Caco-2 (cell line): ENCODE data around the gene RTN1. TPM values are rescaled to one million over a fixed set of nuclear protein-coding genes. Genes with fewer than 3 reads are reported as not detected.

Experiments
- BruUV-seq: library from RNA; stranded (reverse); fragments of 400-500 nt; replicated peaks from 2 replicates; lab custom pipeline; 2021; lab: Mats Ljungman, UMichigan
- CTCF ChIA-PET: fragments of 300-600 bp; sonication (Branson Sonifier 250); formaldehyde crosslinking; loops from one replicate; lab custom pipeline; 2022; ENCODE audit warnings: antibody characterized with exemption; lab: Charles Lee
- POLR2A ChIA-PET: fragments of 300-600 bp; sonication (Branson Sonifier 250); formaldehyde crosslinking; loops from one replicate; lab custom pipeline; 2022; ENCODE audit warnings: antibody characterized with exemption; lab: Charles Lee
- DNase-seq, 2 experiments: peaks; one replicate each; pipeline versions ENCODE4 v3.0.0 to v3.0.0-alpha.2; 2020 to 2022
- H3K27me3 ChIP-seq: replicated peaks from 2 replicates; pipeline ENCODE4 v1.6.0; 2011; ENCODE audit warnings: low read length; ENCODE audit not compliant: control insufficient read depth, insufficient read depth
- H3K36me3 ChIP-seq: 2 replicates; pipeline ENCODE4 v1.5.1; 2011; ENCODE audit warnings: low read length; ENCODE audit not compliant: control insufficient read depth, insufficient read depth
- H3K4me1 ChIP-seq: fragments of 250-450 bp; sonication (Bioruptor Pico); 2 replicates; pipeline ENCODE4 v1.5.1; 2020; ENCODE audit warnings: mild to moderate bottlenecking
- H3K4me3 ChIP-seq: 2 replicates; pipeline ENCODE4 v1.5.1; 2011; ENCODE audit warnings: low read depth, mild to moderate bottlenecking, control low read depth, low read length
- H3K9me3 ChIP-seq: fragments of 250-450 bp; sonication (Bioruptor Pico); 2 replicates; pipeline ENCODE4 v1.5.1; 2020; ENCODE audit warnings: mild to moderate bottlenecking, moderate library complexity
- H3K27ac Mint-ChIP-seq: one replicate; pipeline ENCODE4 v1.8.0; 2022; ENCODE audit warnings: mixed read lengths; ENCODE audit not compliant: unreplicated experiment
- H3K27me3 Mint-ChIP-seq: one replicate; pipeline ENCODE4 v1.8.0; 2022; ENCODE audit warnings: mixed read lengths; ENCODE audit not compliant: insufficient read depth, unreplicated experiment
- H3K36me3 Mint-ChIP-seq: one replicate; pipeline ENCODE4 v1.8.0; 2022; ENCODE audit warnings: mild to moderate bottlenecking, mixed read lengths; ENCODE audit not compliant: insufficient read depth, unreplicated experiment
- H3K4me1 Mint-ChIP-seq: one replicate; pipeline ENCODE4 v1.8.0; 2022; ENCODE audit warnings: low read depth, mixed read lengths; ENCODE audit not compliant: unreplicated experiment
- H3K4me3 Mint-ChIP-seq: one replicate; pipeline ENCODE4 v1.8.0; 2022; ENCODE audit warnings: mild to moderate bottlenecking, moderate library complexity, mixed read lengths; ENCODE audit not compliant: unreplicated experiment
- H3K9me3 Mint-ChIP-seq: one replicate; pipeline ENCODE4 v1.8.0; 2022; ENCODE audit warnings: mixed read lengths; ENCODE audit not compliant: unreplicated experiment
- CTCF ChIP-seq, 2 experiments: fragments of 200-600 bp in 1 of 2; IDR thresholded peaks; 1 replicate in 1 of 2; 2 replicates in 1 of 2; pipeline versions ENCODE4 v1.5.1 to v1.8.0; 2011 to 2022; ENCODE audit warnings: antibody characterized with exemption in 1 of 2, control low read depth in 1 of 2, inconsistent platforms in 1 of 2, low read depth in 1 of 2, low read length in 1 of 2, mild to moderate bottlenecking in 1 of 2, moderate library complexity in 1 of 2; ENCODE audit not compliant: insufficient read depth in 1 of 2, severe bottlenecking in 1 of 2, unreplicated experiment in 1 of 2
- intact Hi-C: fragments of 100-400 bp; cut with micrococcal nuclease; formaldehyde crosslinking; loops from one replicate; pipeline ENCODE4 v1.10.0; 2022; ENCODE audit not compliant: unreplicated experiment
- total RNA-seq: library from RNA; stranded (reverse); gene quantifications from 2 replicates; pipeline ENCODE4 v1.2.3, GENCODE V29; 2022

The RTN1 gene
- total RNA-seq, 1 experiment from 2014 or later: 0.25 TPM

GRCh38 chr14:59570122-59570521, 300.5 kb downstream of the RTN1 start:
- no peak overlapping the region for H3K4me3 Mint-ChIP-seq
- H3K27me3 ChIP-seq: no peaks in the 10 kb centered on the region
- H3K27ac Mint-ChIP-seq: no peak overlapping the region
- POLR2A ChIA-PET: interaction anchor here (0.7 to 1.0 kb wide), 2 partner anchors 86 to 350 kb away, joined by 6 to 8 read pairs; partner anchors contain the start of genes JKAMP, L3HYPDH and LRRC9
- CTCF ChIA-PET: interaction anchor here (0.6 to 1.3 kb wide), 5 partner anchors 12 to 86 kb away, joined by 3 to 33 read pairs (median 5); partner anchors contain the start of genes JKAMP and L3HYPDH
- no TSS peak for BruUV-seq
- H3K4me1 ChIP-seq: peaks cover 9% of the 10 kb centered on the region
- H3K4me3 ChIP-seq: no peak overlapping the region
- H3K9me3 ChIP-seq: 0 out of 2 replicates have a peak, but pooled peaks cover 4% of the 10 kb centered on the region
- H3K9me3 Mint-ChIP-seq: no peaks in the 10 kb centered on the region
- peak; percentile 27 to 38 for DNase-seq
- TF ChIP-seq CTCF (IDR thresholded peaks at IDR 0.05; ENCODE audit: insufficient read depth in 1 of 2, low read depth in 1 of 2, low read length in 1 of 2, severe bottlenecking in 1 of 2, unreplicated experiment in 1 of 2): peak; percentile 21 to 51
- peaks cover 10% of the 10 kb centered on the region for H3K4me1 Mint-ChIP-seq
- H3K36me3 Mint-ChIP-seq: no peaks in the 10 kb centered on the region
- no peaks in the 10 kb centered on the region for H3K27me3 Mint-ChIP-seq
- no peaks in the 10 kb centered on the region for H3K36me3 ChIP-seq
- intact Hi-C loops: loop anchor here (1.0 to 10.0 kb wide), 2 partner anchors 63 to 615 kb away; no protein-coding TSS in a partner anchor

GRCh38 chr14:59566725-59567124, 303.9 kb downstream of the RTN1 start:
- no peak for DNase-seq
- peaks cover 10% of the 10 kb centered on the region for H3K4me1 Mint-ChIP-seq

GRCh38 chr14:59566296-59566695, 304.3 kb downstream of the RTN1 start:
- CTCF ChIA-PET: interaction anchor here (1.5 kb wide), 1 partner anchor 59 kb away, joined by 7 read pairs; no protein-coding TSS in a partner anchor
- Mint-ChIP-seq H3K9me3 (no peaks in the 10 kb centered on the region), H3K27ac (peak overlapping the region; percentile 8), H3K27me3 (no peaks in the 10 kb centered on the region), H3K36me3 (no peaks in the 10 kb centered on the region), H3K4me1 (peaks cover 10% of the 10 kb centered on the region), H3K4me3 (peak overlapping the region; percentile 17)
- H3K36me3 ChIP-seq: no peaks in the 10 kb centered on the region
- BruUV-seq: no TSS peak
- H3K9me3 ChIP-seq: no peaks in the 10 kb centered on the region
- no peak for TF ChIP-seq CTCF (IDR thresholded peaks at IDR 0.05; ENCODE audit: insufficient read depth in 1 of 2, low read depth in 1 of 2, low read length in 1 of 2, severe bottlenecking in 1 of 2, unreplicated experiment in 1 of 2)
- H3K4me3 ChIP-seq: no peak overlapping the region
- intact Hi-C loops: no loop called here
- no peaks in the 10 kb centered on the region for H3K27me3 ChIP-seq
- POLR2A ChIA-PET: no interaction called here
- DNase-seq: peak in 1 of 2 experiments; percentile 5
- peaks cover 9% of the 10 kb centered on the region for H3K4me1 ChIP-seq

More at GRCh38 chr14:59566725-59567124, 303.9 kb downstream of the RTN1 start:
- CTCF ChIA-PET: no interaction called here
- BruUV-seq: no TSS peak
- no peaks in the 10 kb centered on the region for H3K9me3 ChIP-seq
- no peaks in the 10 kb centered on the region for H3K36me3 ChIP-seq
- intact Hi-C loops: no loop called here
- no peak overlapping the region for H3K27ac Mint-ChIP-seq
- no peaks in the 10 kb centered on the region for H3K27me3 ChIP-seq
- H3K9me3 Mint-ChIP-seq: no peaks in the 10 kb centered on the region
- H3K4me3 Mint-ChIP-seq: no peak overlapping the region
- peaks cover 9% of the 10 kb centered on the region for H3K4me1 ChIP-seq
- H3K4me3 ChIP-seq: no peak overlapping the region
- no peaks in the 10 kb centered on the region for H3K36me3 Mint-ChIP-seq
- POLR2A ChIA-PET: no interaction called here
- no peak for TF ChIP-seq CTCF (IDR thresholded peaks at IDR 0.05; ENCODE audit: insufficient read depth in 1 of 2, low read depth in 1 of 2, low read length in 1 of 2, severe bottlenecking in 1 of 2, unreplicated experiment in 1 of 2)
- no peaks in the 10 kb centered on the region for H3K27me3 Mint-ChIP-seq
